Activated T-cell treated with anti-CD3 and anti-CD28 coated beads for 24 hours (primary cell): ENCODE measurements around the gene MEGF11.

Source experiments
- DNase-seq: peaks from one replicate; pipeline ENCODE4 v3.0.0-alpha.2; 2020; ENCODE audit warnings: low read depth

MEGF11 gene

DNA sequence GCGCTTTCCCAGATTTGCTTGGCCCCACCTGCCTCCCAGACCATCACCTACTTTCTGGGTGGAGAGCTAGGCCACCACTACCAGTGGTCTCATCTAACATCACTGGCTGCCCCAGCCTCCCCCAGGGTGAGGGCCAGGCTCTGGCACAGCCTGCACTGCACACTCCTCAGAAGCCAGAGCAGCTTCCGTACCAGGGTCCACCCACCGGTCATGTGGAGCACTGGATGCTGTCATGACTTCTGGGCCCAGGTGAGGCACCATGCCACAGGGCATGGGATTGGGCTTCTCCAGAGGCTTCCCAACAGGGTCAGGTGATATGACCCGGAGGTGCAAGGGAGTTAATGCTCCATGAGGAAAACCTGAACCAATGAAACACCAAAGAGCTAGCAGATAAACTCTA, 14.0 kb downstream of the MEGF11 start:
- no peak for DNase-seq

DNA sequence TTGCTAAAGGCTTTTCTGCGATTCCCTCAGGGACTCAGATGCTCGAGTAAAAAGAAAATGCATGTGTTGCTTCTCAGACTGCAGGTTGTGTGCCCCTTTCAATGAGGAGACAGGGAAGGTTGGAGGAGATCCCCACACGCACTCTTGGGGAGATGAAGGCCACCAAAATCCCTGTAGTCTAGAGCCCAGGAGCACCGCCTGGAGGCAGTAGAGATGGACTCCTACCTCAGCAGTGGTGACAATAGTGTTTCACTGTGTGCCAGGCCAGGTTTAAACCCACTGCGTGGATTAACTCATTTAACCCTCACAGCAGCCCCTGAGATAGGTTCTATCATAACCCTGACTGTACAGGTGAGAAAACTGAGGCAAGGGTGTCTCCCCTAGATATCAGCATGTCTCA, 15.2 kb downstream of the MEGF11 start:
- DNase-seq: no peak

DNA sequence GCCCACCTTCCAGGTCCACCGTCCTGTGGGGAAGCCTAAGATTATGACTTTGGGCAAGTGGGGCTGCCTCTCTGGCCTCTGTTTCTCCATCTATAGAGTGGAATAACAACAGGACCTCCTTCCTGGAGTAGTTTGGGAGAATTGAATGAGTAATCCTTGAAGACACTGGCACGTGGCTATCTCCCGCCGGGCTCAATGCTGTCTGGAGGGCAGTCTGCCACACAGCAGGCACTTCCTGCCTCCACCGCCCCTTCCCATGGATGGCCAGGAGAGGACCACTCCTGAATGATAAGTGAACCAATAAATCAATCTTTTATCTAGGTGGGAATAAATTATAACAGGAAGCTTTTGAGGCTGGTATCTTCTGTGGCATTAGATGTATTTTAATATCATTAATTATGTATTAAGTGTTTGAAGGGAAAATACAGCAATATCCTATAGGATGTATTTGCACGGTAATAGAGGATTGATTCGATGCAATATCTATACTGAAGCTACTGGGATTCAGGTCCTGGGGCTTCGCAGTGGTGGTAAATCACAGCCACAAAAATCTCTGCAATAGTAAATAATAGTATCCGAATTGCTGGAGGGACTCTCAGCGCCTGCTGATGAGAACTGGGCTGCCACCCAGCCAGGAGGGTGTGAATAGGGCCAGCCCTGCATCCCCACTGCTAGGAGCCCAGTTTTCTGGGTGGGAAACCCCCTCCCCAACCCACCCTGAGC, 15.9 kb downstream of the MEGF11 start:
- DNase-seq: no peak

DNA sequence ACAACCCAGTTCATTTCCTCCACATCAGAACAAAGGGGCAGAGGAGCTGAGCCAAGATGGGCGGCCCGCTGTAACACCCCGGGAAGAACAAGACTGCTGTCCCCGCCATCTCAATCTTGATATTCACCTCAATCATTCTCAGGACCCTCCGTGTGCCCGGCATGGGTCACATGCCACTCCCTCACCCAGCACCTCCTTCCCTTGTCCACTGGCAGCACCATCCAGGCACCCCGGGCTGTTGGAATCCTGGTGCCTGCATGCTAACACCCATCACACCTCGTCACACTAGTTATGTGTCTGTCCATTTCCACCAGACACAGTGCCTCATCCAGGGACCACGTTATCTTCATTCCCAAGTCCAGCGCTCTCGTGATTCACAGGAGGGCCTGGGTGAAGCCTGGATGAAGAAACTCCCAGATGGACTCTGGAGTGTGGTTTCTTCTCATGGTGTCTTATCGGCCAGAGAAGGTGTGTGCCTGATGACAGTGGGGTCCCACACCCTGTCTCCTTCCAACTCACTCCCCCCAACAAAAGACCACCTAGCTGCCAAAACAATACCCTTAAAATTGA, 16.7 kb downstream of the MEGF11 start:
- DNase-seq: no peak

DNA sequence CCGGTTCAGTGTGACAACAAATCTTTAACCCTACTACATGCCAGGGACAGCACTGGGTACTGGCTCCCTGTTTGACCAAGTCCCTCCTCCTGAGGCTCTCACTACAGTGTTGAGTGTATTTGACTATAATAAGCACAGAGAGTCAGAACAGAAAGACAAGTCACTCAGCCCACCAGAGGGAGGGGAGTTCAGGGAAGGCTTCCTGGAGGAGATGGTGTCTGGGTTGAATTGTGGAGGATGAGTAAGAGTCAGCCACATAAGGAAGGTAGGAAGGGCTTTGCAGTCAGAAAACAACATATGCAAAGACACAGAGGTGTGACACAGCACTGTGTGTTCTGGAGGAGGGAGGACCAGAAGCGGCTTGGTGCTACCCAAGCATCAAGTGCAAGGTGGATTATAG, 17.7 kb downstream of the MEGF11 start:
- DNase-seq: no peak

DNA sequence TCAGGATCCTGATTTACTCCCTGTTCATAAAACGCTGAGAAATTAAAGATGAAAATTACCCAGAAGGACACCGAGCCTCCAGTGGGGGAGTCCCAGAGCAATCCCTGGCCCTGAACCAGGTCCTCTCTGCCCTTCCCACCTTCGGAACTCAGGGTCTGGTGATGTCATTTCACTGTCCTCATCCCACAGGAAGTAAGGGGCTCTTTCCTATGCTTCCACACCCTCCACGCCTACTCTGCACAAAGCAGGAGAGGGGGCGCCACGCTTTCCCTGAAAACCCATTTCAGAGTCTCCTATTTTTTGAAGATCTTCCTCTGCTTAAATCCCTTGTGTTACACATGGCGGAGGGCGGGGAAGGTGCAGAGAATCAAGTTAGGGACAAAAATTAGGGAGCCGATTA, 18.8 kb downstream of the MEGF11 start:
- no peak for DNase-seq

DNA sequence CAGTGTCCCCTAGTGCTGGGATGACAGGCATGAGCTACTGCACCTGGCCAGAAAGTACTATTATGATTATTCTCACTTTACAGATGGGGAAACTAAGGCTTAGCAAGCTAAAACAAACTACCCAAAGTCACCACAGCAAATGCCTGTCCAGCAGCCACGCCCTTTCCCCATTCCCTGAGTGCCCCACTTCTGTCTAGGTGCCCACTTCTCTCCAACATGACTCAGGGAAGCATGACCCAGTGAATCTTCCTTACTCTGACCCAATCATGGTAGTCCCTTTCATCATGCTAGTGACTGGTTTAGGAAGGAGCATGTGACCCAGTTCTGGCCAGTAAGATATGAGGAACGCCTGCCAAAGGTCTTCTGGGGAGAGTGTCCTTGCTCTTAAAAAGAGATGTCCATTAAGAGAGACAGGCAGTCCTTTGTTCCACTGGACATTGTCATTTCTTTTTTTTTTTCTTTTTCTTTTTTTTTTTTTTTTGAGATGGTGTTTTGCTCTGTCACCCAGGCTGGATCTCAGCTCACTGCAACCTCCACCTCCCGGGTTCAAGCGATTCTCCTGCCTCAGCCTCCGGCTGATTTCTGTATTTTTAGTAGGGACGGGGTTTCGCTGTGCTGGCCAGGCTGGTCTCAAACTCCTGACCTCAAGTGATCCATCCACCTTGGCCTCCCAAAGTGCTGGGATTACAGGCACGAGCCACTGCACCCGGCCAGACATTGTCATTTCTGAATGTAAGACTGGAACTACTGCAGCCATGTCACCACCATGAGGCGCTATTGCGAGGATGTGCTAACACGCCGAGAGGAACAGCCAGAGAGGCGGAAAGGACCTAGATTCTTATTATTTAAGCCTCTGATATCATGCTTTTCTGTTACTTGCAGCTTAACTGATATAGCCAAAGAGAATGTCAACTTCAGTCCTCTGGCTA, 19.8 kb downstream of the MEGF11 start:
- DNase-seq: no peak

DNA sequence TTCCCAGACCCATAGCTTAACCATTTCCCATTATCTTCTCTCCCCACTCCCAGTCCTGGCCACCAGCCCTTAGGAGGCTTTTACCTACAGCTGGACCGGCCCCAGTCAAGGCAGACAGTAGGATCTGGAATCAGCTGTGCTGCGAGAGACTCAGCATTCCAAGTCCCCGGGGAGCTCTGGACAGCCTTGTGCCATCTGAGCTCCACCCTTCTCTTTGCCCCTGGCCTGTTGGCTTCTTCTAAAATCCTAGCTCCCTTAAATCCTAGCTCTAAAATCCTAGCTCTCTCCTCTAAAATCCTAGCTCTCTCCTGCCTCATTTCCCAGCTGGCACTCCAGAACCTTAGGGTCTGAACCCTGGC, 21.3 kb downstream of the MEGF11 start:
- DNase-seq: no peak

DNA sequence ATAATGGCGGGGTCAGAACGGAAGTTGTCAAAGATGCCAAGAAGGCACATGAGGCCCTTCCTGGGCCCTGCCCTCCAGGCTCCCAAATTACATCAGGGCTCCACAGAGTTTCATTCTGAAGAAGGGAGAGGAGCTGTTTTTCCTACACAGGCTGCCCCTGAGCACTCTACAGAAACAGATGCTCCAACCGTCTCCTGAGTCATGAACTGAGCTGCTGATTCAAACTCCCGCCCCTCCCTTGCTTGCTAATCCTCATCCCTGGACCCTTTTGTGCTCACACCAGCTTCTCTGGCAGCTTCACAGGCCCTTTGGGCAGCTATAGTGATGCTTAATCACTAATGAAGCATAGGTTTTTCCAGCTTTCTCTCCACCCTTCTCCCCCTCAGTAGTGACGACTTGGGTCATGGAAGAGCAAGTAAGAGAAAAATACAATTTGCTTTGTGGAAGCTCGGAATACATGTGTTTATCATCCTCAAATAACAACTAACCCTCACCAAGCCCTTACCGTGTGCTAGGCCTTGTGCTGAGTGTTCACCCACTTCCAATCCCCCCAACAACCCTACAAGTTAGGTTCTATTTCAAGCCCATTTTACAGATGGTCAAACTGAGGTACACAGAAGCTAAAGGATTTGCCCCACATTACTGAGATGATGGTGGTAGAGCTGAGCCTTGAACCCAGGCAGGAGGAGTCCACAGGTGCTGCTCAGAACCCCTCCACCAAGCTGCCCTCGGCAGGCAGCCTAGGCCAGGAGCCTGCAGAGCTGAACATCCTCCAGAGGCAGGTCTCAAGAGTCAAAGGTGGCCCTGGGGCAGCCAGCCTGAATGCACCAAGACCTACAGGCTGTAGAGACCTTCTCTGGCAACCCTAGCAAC, 21.9 kb downstream of the MEGF11 start:
- DNase-seq: no peak

DNA sequence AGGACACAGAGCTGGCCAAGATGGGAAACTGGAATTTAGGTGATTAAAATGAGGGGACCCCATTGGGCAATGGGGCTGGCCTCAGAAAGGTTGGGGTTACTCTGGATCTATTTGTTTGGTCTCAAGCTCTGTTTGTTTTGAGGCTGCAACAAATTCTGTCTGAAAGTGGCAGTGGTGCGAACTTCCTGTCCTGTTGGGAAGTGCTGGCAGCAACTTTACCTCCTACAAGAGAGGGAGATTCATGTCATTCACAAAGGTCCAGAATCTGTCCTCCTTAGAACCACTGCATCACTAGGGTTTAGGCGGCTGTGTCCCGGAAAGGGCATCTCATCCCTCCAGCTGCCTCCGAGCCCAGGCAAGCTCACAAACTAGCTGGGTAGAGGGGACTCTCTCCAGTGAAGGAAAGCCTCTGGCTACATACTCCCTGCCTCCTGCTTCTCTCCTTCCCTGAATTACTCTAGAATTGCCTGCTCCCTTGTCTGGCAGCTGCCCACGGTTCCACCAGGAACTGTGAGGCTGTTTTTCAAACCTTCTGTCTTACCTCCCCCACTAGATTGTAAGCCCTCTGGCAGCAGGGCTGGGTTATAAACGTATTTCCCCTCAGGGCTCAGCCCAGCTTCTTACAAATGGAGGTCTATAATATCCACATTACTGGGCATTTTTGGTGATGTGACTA, 23.6 kb downstream of the MEGF11 start:
- no peak for DNase-seq

DNA sequence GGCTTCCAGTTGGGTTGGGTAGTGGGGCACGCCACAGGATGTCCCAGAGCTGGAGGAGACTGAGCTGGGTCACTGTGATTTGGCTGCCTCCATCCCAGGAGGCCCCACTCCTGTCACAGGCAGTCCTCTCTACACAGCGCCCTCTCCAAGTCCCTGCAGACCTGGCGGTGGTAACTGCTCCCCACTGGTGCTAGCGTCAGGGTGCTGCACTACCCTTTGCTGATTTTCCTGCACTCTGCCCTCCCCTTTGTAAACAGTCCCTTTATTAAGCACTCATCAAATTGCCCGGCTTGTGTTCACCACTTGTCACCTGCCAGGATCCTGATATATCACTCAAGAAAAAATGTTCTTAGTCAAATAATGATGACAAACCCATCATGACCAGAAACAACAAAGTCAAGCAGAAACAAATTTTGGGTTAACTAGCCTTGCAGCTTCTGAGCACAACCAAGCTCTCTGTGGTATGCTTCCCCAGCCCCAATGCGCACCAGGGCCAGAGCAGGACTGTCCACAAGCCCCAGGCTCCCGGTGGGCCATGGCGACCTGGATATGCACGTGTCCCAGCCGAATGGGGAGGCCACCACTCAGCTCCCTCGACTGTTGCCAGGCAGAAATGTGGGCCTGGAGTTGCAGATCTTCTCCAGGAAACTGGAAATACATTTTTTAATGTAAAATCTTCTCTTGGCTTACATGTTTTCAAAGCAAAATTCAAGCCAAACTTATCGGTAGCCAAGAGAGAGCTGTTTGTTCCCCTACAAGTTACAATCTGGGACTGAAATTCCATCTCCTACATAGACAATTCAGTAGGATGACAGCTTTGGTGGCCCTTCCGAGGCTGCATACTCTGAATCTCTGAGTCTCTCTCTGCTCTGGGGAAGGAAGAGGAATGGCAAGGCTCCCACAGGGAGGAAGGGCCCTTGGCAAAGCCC, 24.5 kb downstream of the MEGF11 start:
- DNase-seq: no peak

DNA sequence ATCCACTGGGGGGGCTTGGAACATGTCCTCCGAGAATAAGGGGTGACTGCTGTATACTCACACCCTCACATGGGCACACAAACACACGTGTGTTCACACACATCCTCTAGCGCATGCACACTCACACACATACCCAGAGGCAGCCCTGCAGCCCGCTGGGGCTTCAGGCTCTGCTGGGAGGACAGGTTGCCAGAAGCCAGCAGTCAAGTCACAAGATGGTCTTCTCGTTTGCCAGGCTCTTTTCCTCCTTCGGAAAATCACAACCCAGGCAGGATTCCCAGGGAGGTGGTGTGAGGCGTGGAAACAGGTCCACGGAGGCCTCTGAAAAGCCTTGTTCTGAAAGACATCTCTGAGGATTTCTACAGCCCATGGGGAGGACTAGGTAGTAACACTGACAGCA, 26.8 kb downstream of the MEGF11 start:
- no peak for DNase-seq

DNA sequence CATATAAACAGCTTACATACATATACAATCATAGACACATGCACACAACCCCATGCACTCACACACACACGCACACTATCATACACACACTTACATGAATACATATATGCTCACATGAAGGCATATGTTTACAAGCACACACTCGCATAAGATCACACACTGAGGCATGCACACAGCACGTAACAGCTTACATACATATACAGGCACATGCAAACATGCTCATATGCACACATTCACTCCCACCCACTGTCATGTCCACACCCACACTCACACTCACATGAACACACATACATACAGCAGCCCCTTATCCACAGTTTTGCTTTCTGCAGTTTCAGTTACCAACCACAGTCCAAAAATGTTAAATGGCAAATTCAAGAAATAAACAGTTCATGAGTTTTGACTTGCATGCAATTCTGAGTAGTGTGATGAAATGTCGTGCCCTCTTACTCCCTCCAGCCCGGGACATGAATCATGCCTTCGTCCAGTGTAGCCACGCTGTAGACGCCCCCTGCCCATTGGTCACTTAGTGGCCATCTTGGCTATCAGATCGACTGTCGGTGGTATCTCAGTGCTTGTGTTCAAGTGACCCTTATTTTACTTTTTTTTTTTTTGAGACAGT, 27.8 kb downstream of the MEGF11 start:
- no peak for DNase-seq

DNA sequence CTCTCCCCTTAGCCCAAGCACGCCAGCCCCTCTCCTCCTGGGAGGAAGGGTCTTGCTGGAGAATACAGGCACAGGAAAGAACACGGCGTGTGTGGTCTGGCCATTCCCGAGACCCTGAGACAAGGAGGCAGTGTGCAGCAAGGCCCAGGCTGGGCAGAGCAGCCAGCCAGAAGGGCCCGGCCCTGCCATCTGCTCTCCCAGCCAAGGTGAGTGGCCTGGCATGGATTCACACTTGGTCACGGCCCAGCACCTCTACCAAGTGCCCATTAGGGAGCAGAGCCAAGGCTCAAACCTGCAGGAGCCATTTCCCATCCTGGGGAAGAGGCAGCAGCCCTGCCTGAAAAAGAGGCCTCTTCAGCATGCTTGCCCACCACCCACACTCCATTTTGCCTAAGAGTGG, 28.6 kb downstream of the MEGF11 start:
- no peak for DNase-seq

DNA sequence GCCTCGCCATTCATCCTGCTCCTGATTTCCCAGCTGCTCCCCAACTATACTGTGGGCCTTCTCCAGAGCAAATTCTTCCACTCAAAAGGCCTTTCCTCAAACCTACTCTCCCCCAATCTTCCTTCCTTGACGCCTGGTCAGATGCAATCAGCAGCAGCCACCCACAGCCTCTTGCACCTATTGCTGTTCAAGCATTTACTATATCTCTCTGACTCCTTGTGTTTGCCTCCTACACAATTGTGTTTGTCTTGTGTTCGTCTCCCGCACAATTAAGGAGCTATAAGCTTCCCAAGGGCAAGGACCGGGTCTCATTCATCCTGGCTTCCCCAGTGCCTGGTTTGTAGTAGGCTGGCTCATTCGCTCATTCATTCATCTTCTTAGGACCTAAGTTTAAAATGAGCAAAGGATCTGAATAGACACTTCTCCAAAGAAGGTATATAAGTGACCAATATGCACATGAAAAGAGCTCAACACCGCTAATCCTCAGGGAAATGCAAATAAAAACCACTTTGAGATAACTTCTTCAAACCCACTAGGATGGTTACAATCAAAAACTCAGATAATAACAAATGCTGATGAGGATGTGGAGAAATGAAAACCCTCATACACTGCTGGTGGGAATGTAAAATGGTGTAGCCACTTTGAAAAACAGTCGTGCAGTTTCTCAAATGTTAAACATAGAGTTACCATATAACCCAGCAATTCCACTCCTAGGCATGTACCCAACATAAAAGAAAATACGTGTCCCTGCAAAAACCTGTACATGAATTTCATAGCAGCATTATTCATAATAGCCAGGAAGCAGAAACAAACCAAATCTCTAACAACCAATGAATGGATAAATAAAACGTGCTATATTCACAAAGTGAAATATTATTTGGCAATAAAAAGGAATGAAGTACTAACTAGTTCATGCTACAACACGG, 31.0 kb downstream of the MEGF11 start:
- no peak for DNase-seq

DNA sequence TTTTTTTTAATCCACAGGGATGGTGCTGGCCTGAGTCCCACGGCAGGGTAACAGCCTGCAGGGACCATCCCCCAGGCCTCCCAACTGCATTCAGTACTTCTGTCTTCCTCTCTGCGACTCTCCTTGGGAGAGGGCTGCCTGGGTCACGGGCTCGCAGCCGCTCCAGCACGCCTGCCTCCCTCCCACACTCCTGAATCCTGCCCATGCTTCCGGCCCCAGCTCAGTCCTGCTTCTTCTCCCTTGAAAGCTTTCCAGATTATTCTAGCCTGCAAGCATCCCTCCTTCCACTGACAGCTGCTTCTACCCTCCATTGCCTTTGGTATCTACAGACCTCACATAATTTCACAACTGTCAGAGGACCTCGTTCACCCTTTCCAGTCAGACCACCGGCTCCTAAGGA, 32.4 kb downstream of the MEGF11 start:
- no peak for DNase-seq

DNA sequence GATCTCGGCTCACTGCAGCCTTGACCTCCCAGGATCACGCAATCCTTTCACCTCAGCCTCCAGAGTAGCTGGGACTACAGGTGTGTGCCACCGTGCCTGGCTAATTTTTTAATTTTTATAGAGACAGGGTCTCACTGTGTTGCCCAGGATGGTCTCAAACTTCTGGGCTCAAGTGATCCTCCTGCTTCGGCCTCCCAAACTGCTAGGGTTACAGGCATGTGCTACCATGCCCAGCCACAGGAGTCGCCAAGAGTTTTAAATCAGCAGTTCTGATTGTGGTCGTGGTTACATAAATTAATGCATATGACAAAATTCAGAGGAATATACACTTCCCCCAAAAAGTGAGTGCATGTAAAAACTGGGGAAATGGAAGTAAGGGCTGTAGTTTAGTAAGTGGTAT, 32.9 kb downstream of the MEGF11 start:
- DNase-seq: no peak

DNA sequence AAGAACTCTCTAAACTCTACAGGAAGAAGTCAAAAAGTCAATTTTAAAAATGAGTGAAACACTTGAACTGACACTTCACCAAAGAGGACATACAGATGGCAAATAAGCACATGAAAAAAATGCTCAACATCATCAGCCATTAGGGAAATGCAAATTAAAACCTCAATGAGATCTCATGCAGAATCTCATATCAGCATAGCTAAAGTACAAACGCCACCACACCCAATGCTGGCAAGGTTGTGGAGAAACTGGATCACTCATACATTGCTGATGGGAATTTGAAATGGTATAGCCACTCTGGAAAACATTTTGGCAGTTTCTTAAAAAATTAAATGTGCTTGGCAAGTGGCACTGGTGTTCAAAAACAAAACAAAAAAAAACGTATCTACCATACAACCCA, 34.2 kb downstream of the MEGF11 start:
- DNase-seq: no peak

DNA sequence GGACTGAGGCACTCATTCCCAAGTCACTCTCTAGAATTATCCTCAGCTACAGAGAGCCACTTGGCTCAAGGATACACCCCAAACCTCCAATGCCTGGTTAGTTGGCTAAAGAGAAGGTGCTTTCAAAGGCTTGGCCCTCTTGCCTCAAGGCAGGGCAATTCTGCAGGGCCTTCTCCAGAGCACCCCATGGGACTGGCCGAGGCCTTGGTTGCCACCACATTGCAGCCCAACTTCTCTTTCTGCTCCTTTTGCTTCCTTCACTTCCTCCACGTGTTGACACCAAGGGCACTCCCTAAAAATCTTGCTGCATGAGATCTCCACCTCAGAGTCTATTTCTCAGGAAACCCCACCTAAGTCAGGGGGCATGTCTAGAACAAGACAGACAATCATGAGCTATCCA, 36.7 kb downstream of the MEGF11 start:
- DNase-seq: no peak
